ENCODE data around the gene STAT2. TPM values are rescaled to one million over a fixed set of nuclear protein-coding genes. Genes with fewer than 3 reads are reported as not detected.

The STAT2 gene
- total and polyA plus RNA-seq, 10 of the 15 experiments (the other 5 are each of a cell fraction or from before 2014, with no cell fraction given) = 16.9 to 106 (median 77.9) TPM

- ChIA-PET CTCF (interaction anchor here (0.5 to 4.0 kb wide), 6 partner anchors 8 to 153 kb away, joined by 3 to 22 read pairs (median 5); no protein-coding TSS in a partner anchor), POLR2A (interaction anchor here (1.0 to 7.9 kb wide), 5 partner anchors 12 to 97 kb away, joined by 4 to 140 read pairs (median 11); partner anchors contain the start of genes IL23A, PAN2 and TIMELESS), RAD21 (ENCODE audit: unreplicated experiment) (interaction anchor here (1.0 to 5.3 kb wide), 10 partner anchors 15 to 275 kb away, joined by 3 to 60 read pairs (median 22); partner anchors contain the start of genes CNPY2, IL23A and PAN2), SMC1A (ENCODE audit: uncharacterized antibody, unreplicated experiment) (interaction anchor here (0.6 to 5.1 kb wide), 11 partner anchors 8 to 406 kb away, joined by 3 to 58 read pairs (median 13); partner anchors contain the start of genes CNPY2 and TIMELESS)
- intact Hi-C loops (cut with micrococcal nuclease; ENCODE audit: unreplicated experiment) (loop anchor here (5.0 kb wide), 1 partner anchor 86 kb away; the partner anchor contains the start of gene TIMELESS), in situ Hi-C loops (cut with MboI) (no loop called here)
- no peaks in the 10 kb centered on the region for H3K9me3 ChIP-seq (replicated peaks; ENCODE audit: control insufficient read depth, insufficient read depth, low read length)
- DNase-seq (ENCODE audit: low read depth, low spot score) (no peak), FAIRE-seq (no peak), ATAC-seq (no peak)
- no TSS peak for BruUV-seq (replicated peaks)
- 76% methylated on average over 8 of the region's 8 CpGs for WGBS (ENCODE audit: insufficient coverage, insufficient replicate concordance, low lambda C conversion rate, missing lambda C conversion rate)
- H3K4me1 ChIP-seq (ENCODE audit: control insufficient read depth, insufficient read depth, low read length) = peaks cover 5% of the 10 kb centered on the region; the same call in 1 of the 2 replicates
- H3K36me3 ChIP-seq (ENCODE audit: control insufficient read depth in 2 of 2, insufficient read depth in 2 of 2, low read length in 1 of 2) = no peaks in the 10 kb centered on the region
- H3K4me3 ChIP-seq = peak overlapping the region; percentile 65; the same call in 1 of the 2 replicates
- H3K9ac ChIP-seq (ENCODE audit: control insufficient read depth, insufficient read depth, low read length) = no peak overlapping the region
- peaks cover 24% of the 10 kb centered on the region for H3K79me2 ChIP-seq (ENCODE audit: control insufficient read depth, insufficient read depth, low read length)
- H2AFZ ChIP-seq (ENCODE audit: control insufficient read depth, low read depth, low read length) = no peak overlapping the region
- no peaks in the 10 kb centered on the region for H3K27me3 ChIP-seq (replicated peaks in 1 of 2; ENCODE audit: control insufficient read depth in 2 of 2, insufficient read depth in 2 of 2, low read length in 1 of 2)
- peak overlapping the region; percentile 56 for H3K4me2 ChIP-seq (ENCODE audit: control insufficient read depth, insufficient read depth)
- no peak overlapping the region for H3K27ac ChIP-seq (ENCODE audit: control insufficient read depth, insufficient read depth)
- no peaks in the 10 kb centered on the region for H4K20me1 ChIP-seq (ENCODE audit: control insufficient read depth, insufficient read depth)
- no peak for TF ChIP-seq PKNOX1 (IDR thresholded peaks at IDR 0.05)
- no peak for TF ChIP-seq HDAC2 (IDR thresholded peaks at IDR 0.05)
- TF ChIP-seq IRF3 (IDR thresholded peaks at IDR 0.05) = no peak
- TF ChIP-seq ZNF384 (IDR thresholded peaks at IDR 0.05; ENCODE audit: borderline replicate concordance, low read depth, low read length) = no peak
- no peak for TF ChIP-seq NBN (IDR thresholded peaks at IDR 0.05)
- TF ChIP-seq SP1 (IDR thresholded peaks at IDR 0.05; ENCODE audit: low read depth, low read length) = no peak
- no peak for TF ChIP-seq RUNX3 (IDR thresholded peaks at IDR 0.05; ENCODE audit: low read length)
- TF ChIP-seq ZNF592 (IDR thresholded peaks at IDR 0.05) = no peak
- TF ChIP-seq LARP7 (IDR thresholded peaks at IDR 0.05) = no peak
- no peak for TF ChIP-seq YY1 (IDR thresholded peaks at IDR 0.05; ENCODE audit: low read depth, low read length)
- no peak for TF ChIP-seq EP300 (IDR thresholded peaks at IDR 0.05; ENCODE audit: borderline replicate concordance in 1 of 2, control insufficient read depth in 1 of 2, low read depth in 2 of 2, low read length in 2 of 2)
- TF ChIP-seq GABPA (IDR thresholded peaks at IDR 0.05; ENCODE audit: low read depth) = no peak
- TF ChIP-seq ELK1 (IDR thresholded peaks at IDR 0.05; ENCODE audit: low read depth, low read length) = no peak
- no peak for TF ChIP-seq HDGF (IDR thresholded peaks at IDR 0.05)
- no peak for TF ChIP-seq BACH1 (IDR thresholded peaks at IDR 0.05; ENCODE audit: borderline replicate concordance)
- no peak for TF ChIP-seq ATF3 (IDR thresholded peaks at IDR 0.05; ENCODE audit: borderline replicate concordance, extremely low read depth, low read depth, low read length)
These were observed 1.7 kb upstream of the STAT2 start for GRCh38 chr12:56361487-56362129.

All from GM12878 (cell line).